ENCODE measurements around the gene ARL5A.

The ARL5A gene

GRCh38 chr2:151761193-151761592, 67.0 kb downstream of the ARL5A start:
- H3K4me3 ChIP-seq (replicated peaks; ENCODE audit: insufficient read depth, low read length), result no peak overlapping the region
- TF ChIP-seq REST (IDR thresholded peaks at IDR 0.05; ENCODE audit: insufficient replicate concordance, low read depth) (no peak), GABPA (IDR thresholded peaks at IDR 0.05; ENCODE audit: low read depth) (no peak), SPI1 (IDR thresholded peaks at IDR 0.05; ENCODE audit: borderline replicate concordance, low read depth) (peak; percentile 17; the same call in 1 of the 2 replicates), POLR2AphosphoS5 (IDR thresholded peaks at IDR 0.05; ENCODE audit: low read depth) (no peak)
- TF ChIP-seq, protein P1, sequence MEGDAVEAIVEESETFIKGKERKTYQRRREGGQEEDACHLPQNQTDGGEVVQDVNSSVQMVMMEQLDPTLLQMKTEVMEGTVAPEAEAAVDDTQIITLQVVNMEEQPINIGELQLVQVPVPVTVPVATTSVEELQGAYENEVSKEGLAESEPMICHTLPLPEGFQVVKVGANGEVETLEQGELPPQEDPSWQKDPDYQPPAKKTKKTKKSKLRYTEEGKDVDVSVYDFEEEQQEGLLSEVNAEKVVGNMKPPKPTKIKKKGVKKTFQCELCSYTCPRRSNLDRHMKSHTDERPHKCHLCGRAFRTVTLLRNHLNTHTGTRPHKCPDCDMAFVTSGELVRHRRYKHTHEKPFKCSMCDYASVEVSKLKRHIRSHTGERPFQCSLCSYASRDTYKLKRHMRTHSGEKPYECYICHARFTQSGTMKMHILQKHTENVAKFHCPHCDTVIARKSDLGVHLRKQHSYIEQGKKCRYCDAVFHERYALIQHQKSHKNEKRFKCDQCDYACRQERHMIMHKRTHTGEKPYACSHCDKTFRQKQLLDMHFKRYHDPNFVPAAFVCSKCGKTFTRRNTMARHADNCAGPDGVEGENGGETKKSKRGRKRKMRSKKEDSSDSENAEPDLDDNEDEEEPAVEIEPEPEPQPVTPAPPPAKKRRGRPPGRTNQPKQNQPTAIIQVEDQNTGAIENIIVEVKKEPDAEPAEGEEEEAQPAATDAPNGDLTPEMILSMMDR (IDR thresholded peaks at IDR 0.05; ENCODE audit: insufficient read depth, low read length), result no peak
- no peak overlapping the region for H3K27ac ChIP-seq (replicated peaks)
- no peak for DNase-seq (ENCODE audit: low read depth in 1 of 2, low spot score in 1 of 2)
- H3K27me3 ChIP-seq (ENCODE audit: insufficient read depth, poor library complexity, severe bottlenecking), result no peaks in the 10 kb centered on the region

DNA sequence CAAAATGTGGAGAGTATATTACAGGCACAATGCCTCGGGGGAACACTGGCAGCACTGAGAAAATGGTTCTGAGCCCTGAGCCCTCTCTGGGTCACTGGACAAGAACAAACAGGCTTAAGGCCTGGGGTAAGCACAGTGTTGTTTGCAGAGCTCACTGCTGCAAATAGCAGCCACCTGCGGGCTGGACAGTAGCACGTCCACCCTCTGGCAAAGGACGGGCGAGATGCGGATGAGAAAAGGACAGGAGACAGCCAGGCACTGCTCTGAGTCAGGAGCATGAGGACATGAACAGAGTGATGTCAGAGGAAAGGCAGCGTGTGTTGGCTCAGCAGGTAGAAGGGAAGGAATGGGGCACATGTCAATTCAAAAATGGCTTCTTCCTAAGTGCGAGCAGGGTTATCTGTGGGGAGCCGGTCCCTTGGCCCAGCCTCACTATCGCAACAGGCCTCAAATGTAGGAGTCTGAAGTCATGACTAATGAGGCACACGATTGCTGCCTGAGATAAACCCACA, 68.0 kb downstream of the ARL5A start:
- Histone ChIP-seq H3K4me3 (replicated peaks; ENCODE audit: insufficient read depth, low read length) (no peak overlapping the region), H3K27me3 (ENCODE audit: insufficient read depth, poor library complexity, severe bottlenecking) (no peaks in the 10 kb centered on the region), H3K27ac (replicated peaks) (no peak overlapping the region)
- TF ChIP-seq, protein P1 (IDR thresholded peaks at IDR 0.05; ENCODE audit: insufficient read depth, low read length), result no peak
- TF ChIP-seq POLR2AphosphoS5 (IDR thresholded peaks at IDR 0.05; ENCODE audit: low read depth), result no peak
- TF ChIP-seq SPI1 (IDR thresholded peaks at IDR 0.05; ENCODE audit: borderline replicate concordance, low read depth), result no peak
- TF ChIP-seq REST (IDR thresholded peaks at IDR 0.05; ENCODE audit: insufficient replicate concordance, low read depth), result no peak
- TF ChIP-seq GABPA (IDR thresholded peaks at IDR 0.05; ENCODE audit: low read depth), result no peak
- no peak for DNase-seq (ENCODE audit: low read depth in 1 of 2, low spot score in 1 of 2)

DNA sequence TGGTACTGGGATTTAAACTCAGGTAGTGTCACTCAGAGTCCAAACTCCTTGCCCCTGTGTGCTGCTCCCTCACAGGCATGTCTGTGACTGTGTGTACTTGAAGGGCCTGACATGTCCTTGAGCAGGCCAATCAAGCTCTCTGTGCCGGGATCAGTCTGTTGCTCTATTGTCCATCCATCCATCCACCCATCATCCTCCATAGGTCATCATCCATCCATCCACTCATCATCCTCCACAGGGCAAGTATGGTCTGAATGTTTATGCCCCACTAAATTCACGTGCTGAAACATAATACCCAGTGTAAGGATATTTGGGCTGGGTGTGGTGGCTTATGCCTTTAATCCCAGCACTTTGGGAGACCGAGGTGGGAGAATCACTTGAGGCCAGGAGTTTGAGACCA, 69.5 kb downstream of the ARL5A start:
- Histone ChIP-seq H3K27ac (replicated peaks) (no peak overlapping the region), H3K4me3 (replicated peaks; ENCODE audit: insufficient read depth, low read length) (no peak overlapping the region), H3K27me3 (ENCODE audit: insufficient read depth, poor library complexity, severe bottlenecking) (no peaks in the 10 kb centered on the region)
- no peak for DNase-seq (ENCODE audit: low read depth in 1 of 2, low spot score in 1 of 2)
- no peak for TF ChIP-seq POLR2AphosphoS5 (IDR thresholded peaks at IDR 0.05; ENCODE audit: low read depth)
- TF ChIP-seq SPI1 (IDR thresholded peaks at IDR 0.05; ENCODE audit: borderline replicate concordance, low read depth), result no peak
- no peak for TF ChIP-seq GABPA (IDR thresholded peaks at IDR 0.05; ENCODE audit: low read depth)
- no peak for TF ChIP-seq REST (IDR thresholded peaks at IDR 0.05; ENCODE audit: insufficient replicate concordance, low read depth)
- TF ChIP-seq, protein P1 (IDR thresholded peaks at IDR 0.05; ENCODE audit: insufficient read depth, low read length), result no peak

All from HL-60 (cell line).